HCT116 (cell line): ENCODE data around the gene KCMF1. TPM values are rescaled to one million over a fixed set of nuclear protein-coding genes. Genes with fewer than 3 reads are reported as not detected.

Source experiments
- ATAC-seq: fragments of 200-7000 bp; cut with Tn5 transposase; 2 replicates; pipeline ENCODE4 v1.9.1; 2020; ENCODE audit warnings: mild to moderate bottlenecking, moderate library complexity
- BruUV-seq: library from RNA; stranded (reverse); fragments of 400-500 nt; replicated peaks from 2 replicates; lab custom pipeline; 2021; lab: Mats Ljungman, UMichigan
- CTCF ChIA-PET: fragments of 300-600 bp; sonication (Branson Sonifier 250); formaldehyde crosslinking; loops from one replicate; lab custom pipeline; 2021; ENCODE audit warnings: antibody characterized with exemption; lab: Charles Lee
- POLR2A ChIA-PET: fragments of 300-600, 350-600 bp; sonication (Branson Sonifier 250); formaldehyde crosslinking; loops from one replicate; lab custom pipeline; 2021; ENCODE audit warnings: antibody characterized with exemption; lab: Charles Lee
- RAD21 ChIA-PET, 2 experiments: fragments of 300-600 bp; sonication (Branson Sonifier 250); formaldehyde crosslinking; loops; one replicate each; lab custom pipeline; 2023; ENCODE audit warnings: low total read pairs in 2 of 2; ENCODE audit not compliant: uncharacterized antibody in 2 of 2, unreplicated experiment in 2 of 2, low non-redundant PET in 1 of 2; lab: Charles Lee
- DNase-seq: peaks from one replicate; pipeline ENCODE4 v3.0.0-alpha.2; 2010; ENCODE audit warnings: low read depth, low spot score
- H2AFZ ChIP-seq: fragments of 200-600 bp; shearing (Covaris generic), sonication (generic); 2 replicates; pipeline ENCODE4 v1.6.1; 2017; ENCODE audit warnings: low read depth, mixed run types, mixed read lengths, antibody characterized with exemption, low read length; ENCODE audit not compliant: poor library complexity, severe bottlenecking
- H3K27ac ChIP-seq: 2 replicates; pipeline ENCODE4 v1.5.1; 2012; ENCODE audit warnings: low read depth, low read length
- H3K27me3 ChIP-seq: fragments of 200-600 bp; sonication (generic); 2 replicates; pipeline ENCODE4 v1.6.1; 2016; ENCODE audit warnings: mixed run types, low read length, mixed read lengths; ENCODE audit not compliant: insufficient read depth
- H3K36me3 ChIP-seq, 2 experiments: fragments of 200-500 bp in 1 of 2; fragments of 200-600 bp in 1 of 2; sonication (Bioruptor generic) in 1 of 2; sonication (generic) in 1 of 2; 2 replicates each; pipeline versions ENCODE4 v1.5.1 to v1.6.1; 2014 to 2016; ENCODE audit warnings: low read length in 2 of 2, inconsistent platforms in 1 of 2, mixed read lengths in 1 of 2, mixed run types in 1 of 2; ENCODE audit not compliant: insufficient read depth in 2 of 2, control insufficient read depth in 1 of 2
- H3K4me1 ChIP-seq, 2 experiments: fragments of 200-600 bp in 1 of 2; sonication (generic) in 1 of 2; 2 replicates each; pipeline versions ENCODE4 v1.5.1 to v1.6.1; 2012 to 2017; ENCODE audit warnings: low read length in 2 of 2, inconsistent platforms in 1 of 2, mild to moderate bottlenecking in 1 of 2, mixed read lengths in 1 of 2, mixed run types in 1 of 2, moderate library complexity in 1 of 2; ENCODE audit not compliant: insufficient read depth in 2 of 2, control insufficient read depth in 1 of 2
- H3K4me2 ChIP-seq: fragments of 200-600 bp; sonication (generic); 2 replicates; pipeline ENCODE4 v1.6.1; 2017; ENCODE audit warnings: mixed run types, low read length, mixed read lengths
- H3K4me3 ChIP-seq, 2 experiments: fragments of 200-600 bp in 1 of 2; sonication (generic) in 1 of 2; replicated peaks in 1 of 2; 2 replicates each; pipeline ENCODE4 v1.5.1; 2011 to 2016; ENCODE audit warnings: low read length in 2 of 2, control low read depth in 1 of 2, low read depth in 1 of 2, mild to moderate bottlenecking in 1 of 2, mixed read lengths in 1 of 2, mixed run types in 1 of 2
- H3K79me2 ChIP-seq: fragments of 200-600 bp; sonication (generic); 2 replicates; pipeline ENCODE4 v1.6.1; 2017; ENCODE audit warnings: mild to moderate bottlenecking, mixed run types, low read length, moderate library complexity, mixed read lengths; ENCODE audit not compliant: insufficient read depth
- H3K9ac ChIP-seq: fragments of 200-600 bp; sonication (generic); 2 replicates; pipeline ENCODE4 v1.6.1; 2016; ENCODE audit warnings: low read length, mixed read lengths
- H3K9me2 ChIP-seq: fragments of 200-600 bp; sonication (generic), shearing (Covaris generic); 2 replicates; pipeline ENCODE4 v1.6.1; 2017; ENCODE audit warnings: mixed run types, mild to moderate bottlenecking, moderate library complexity; ENCODE audit not compliant: insufficient read depth
- H3K9me3 ChIP-seq, 2 experiments: fragments of 200-500 bp in 1 of 2; fragments of 200-600 bp in 1 of 2; sonication (Bioruptor generic) in 1 of 2; sonication (generic) in 1 of 2; 2 replicates each; pipeline ENCODE4 v1.6.1; 2014 to 2017; ENCODE audit warnings: low read length in 2 of 2, mixed read lengths in 2 of 2, inconsistent platforms in 1 of 2, low read depth in 1 of 2, mild to moderate bottlenecking in 1 of 2, mixed run types in 1 of 2, moderate library complexity in 1 of 2; ENCODE audit not compliant: control insufficient read depth in 1 of 2, insufficient read depth in 1 of 2
- H4K20me1 ChIP-seq: fragments of 200-600 bp; sonication (generic), shearing (Covaris generic); 2 replicates; pipeline ENCODE4 v1.6.1; 2017; ENCODE audit warnings: mixed run types, mild to moderate bottlenecking, moderate library complexity; ENCODE audit not compliant: insufficient read depth
- SIN3A ChIP-seq: IDR thresholded peaks from 2 replicates; pipeline ENCODE4 v1.6.1; 2012; ENCODE audit warnings: low read depth
- intact Hi-C: fragments of 100-400 bp; cut with micrococcal nuclease; formaldehyde crosslinking; loops from 2 replicates; pipeline ENCODE4 v1.10.0; 2022
- total RNA-seq: library from RNA; stranded (reverse); gene quantifications from one replicate; pipeline ENCODE4 v1.2.1, GENCODE V29; 2021; ENCODE audit not compliant: unreplicated experiment
- TF ChIP-seq, protein P1 (sequence below): IDR thresholded peaks from 2 replicates; pipeline ENCODE4 v1.6.1; 2012; ENCODE audit warnings: low read depth
- TF ChIP-seq, protein P2 (sequence below), 3 experiments: fragments of 200-600 bp in 1 of 3; sonication (generic) in 1 of 3; IDR thresholded peaks in 2 of 3; conservative IDR thresholded peaks in 1 of 3; 2 replicates each; pipeline ENCODE4 v1.5.1; 2012 to 2017; ENCODE audit warnings: low read depth in 2 of 3, low read length in 2 of 3, antibody characterized with exemption in 1 of 3, borderline replicate concordance in 1 of 3, control low read depth in 1 of 3, mild to moderate bottlenecking in 1 of 3, mixed read lengths in 1 of 3, mixed run types in 1 of 3, moderate library complexity in 1 of 3; ENCODE audit not compliant: insufficient read depth in 1 of 3

Gene KCMF1
- total RNA-seq, 1 experiment from 2014 or later: 119 TPM

DNA sequence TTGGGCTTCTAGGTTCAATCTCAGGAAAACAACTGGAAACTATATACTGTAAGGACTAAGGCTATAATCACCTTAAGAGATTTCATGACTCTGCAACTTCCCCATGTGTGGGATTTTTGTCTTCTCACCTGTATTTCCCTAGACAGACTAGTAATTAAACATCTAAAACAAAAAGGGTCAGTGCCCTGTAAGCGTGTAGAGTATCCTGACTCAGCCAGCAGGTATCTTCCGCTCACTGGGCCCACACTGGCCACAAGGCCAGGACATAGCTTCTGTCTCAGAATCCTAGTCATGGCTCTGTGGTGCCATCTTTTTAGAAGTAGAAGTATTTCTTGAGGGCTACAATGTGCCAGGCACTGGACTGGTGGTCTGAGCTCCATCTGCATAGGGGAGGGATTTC lies 28.8 kb upstream of the KCMF1 start (continued):
- TF ChIP-seq, protein P1, sequence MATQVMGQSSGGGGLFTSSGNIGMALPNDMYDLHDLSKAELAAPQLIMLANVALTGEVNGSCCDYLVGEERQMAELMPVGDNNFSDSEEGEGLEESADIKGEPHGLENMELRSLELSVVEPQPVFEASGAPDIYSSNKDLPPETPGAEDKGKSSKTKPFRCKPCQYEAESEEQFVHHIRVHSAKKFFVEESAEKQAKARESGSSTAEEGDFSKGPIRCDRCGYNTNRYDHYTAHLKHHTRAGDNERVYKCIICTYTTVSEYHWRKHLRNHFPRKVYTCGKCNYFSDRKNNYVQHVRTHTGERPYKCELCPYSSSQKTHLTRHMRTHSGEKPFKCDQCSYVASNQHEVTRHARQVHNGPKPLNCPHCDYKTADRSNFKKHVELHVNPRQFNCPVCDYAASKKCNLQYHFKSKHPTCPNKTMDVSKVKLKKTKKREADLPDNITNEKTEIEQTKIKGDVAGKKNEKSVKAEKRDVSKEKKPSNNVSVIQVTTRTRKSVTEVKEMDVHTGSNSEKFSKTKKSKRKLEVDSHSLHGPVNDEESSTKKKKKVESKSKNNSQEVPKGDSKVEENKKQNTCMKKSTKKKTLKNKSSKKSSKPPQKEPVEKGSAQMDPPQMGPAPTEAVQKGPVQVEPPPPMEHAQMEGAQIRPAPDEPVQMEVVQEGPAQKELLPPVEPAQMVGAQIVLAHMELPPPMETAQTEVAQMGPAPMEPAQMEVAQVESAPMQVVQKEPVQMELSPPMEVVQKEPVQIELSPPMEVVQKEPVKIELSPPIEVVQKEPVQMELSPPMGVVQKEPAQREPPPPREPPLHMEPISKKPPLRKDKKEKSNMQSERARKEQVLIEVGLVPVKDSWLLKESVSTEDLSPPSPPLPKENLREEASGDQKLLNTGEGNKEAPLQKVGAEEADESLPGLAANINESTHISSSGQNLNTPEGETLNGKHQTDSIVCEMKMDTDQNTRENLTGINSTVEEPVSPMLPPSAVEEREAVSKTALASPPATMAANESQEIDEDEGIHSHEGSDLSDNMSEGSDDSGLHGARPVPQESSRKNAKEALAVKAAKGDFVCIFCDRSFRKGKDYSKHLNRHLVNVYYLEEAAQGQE: no peak
- TF ChIP-seq, all 23 proteins: peak for 0

DNA sequence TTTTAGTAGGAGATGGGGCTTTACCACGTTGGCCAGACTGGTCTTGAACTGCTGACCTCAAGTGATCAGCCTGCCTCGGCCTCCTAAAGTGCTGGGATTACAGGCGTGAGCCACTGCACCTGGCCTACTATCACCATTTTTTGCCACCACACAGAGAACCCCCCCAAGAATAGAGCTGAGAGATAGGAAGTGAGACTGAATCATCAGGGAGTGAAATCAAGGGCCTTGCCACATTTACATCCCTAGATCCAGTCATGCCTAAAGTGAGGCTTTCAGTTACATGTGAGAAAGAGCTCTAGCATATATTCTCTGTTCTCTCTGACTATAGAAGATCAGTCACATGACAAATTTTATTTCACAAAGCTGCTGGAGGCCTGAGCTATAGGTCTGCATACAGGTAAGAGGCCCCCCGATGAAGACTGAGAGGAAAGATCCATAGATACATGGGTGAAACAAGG lies 28.0 kb upstream of the KCMF1 start:
- ATAC-seq (no peak), DNase-seq (no peak)
- peak overlapping the region; percentile 36 for H3K9ac ChIP-seq
- no peak overlapping the region for H3K4me3 ChIP-seq
- CTCF ChIA-PET: interaction anchor here (1.2 kb wide), 1 partner anchor 17 kb away, joined by 3 read pairs; no protein-coding TSS in a partner anchor
- POLR2A ChIA-PET: interaction anchor here (1.3 kb wide), 1 partner anchor 15 kb away, joined by 3 read pairs; no protein-coding TSS in a partner anchor
- H3K27me3 ChIP-seq: no peaks in the 10 kb centered on the region
- H3K27ac ChIP-seq: no peak overlapping the region
- H3K9me3 ChIP-seq: no peaks in the 10 kb centered on the region
- BruUV-seq: no TSS peak
- H3K4me2 ChIP-seq: peak overlapping the region; percentile 39
- no peaks in the 10 kb centered on the region for H3K36me3 ChIP-seq
- no peaks in the 10 kb centered on the region for H4K20me1 ChIP-seq
- no peaks in the 10 kb centered on the region for H3K79me2 ChIP-seq
- TF ChIP-seq SIN3A: no peak
- TF ChIP-seq, protein P2, sequence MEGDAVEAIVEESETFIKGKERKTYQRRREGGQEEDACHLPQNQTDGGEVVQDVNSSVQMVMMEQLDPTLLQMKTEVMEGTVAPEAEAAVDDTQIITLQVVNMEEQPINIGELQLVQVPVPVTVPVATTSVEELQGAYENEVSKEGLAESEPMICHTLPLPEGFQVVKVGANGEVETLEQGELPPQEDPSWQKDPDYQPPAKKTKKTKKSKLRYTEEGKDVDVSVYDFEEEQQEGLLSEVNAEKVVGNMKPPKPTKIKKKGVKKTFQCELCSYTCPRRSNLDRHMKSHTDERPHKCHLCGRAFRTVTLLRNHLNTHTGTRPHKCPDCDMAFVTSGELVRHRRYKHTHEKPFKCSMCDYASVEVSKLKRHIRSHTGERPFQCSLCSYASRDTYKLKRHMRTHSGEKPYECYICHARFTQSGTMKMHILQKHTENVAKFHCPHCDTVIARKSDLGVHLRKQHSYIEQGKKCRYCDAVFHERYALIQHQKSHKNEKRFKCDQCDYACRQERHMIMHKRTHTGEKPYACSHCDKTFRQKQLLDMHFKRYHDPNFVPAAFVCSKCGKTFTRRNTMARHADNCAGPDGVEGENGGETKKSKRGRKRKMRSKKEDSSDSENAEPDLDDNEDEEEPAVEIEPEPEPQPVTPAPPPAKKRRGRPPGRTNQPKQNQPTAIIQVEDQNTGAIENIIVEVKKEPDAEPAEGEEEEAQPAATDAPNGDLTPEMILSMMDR (IDR thresholded peaks at IDR 0.05 in 2 of 3, conservative IDR thresholded peaks at IDR 0.05 in 1 of 3; ENCODE audit: borderline replicate concordance in 1 of 3, insufficient read depth in 1 of 3, low read depth in 2 of 3, low read length in 2 of 3): no peak
- TF ChIP-seq, protein P1: no peak
- no peaks in the 10 kb centered on the region for H3K9me2 ChIP-seq
- H2AFZ ChIP-seq: no peak overlapping the region
- RAD21 ChIA-PET: no interaction called here
- peaks cover 41 to 94% of the 10 kb centered on the region in 2 experiments for H3K4me1 ChIP-seq
- intact Hi-C loops: no loop called here
